HEK293 (cell line): ENCODE results near the gene CD47.

ENCODE experiments used
- CTCF ChIA-PET: fragments of 350-600 bp; formaldehyde crosslinking; extraction: SDS; loops from one replicate; lab custom pipeline; 2021; ENCODE audit warnings: antibody characterized with exemption; lab: Yijun Ruan, JAX
- POLR2A ChIA-PET: fragments of 300-600 bp; formaldehyde crosslinking; extraction: SDS; loops from one replicate; lab custom pipeline; 2020; ENCODE audit warnings: antibody characterized with exemption, inconsistent platforms; lab: Yijun Ruan, JAX
- H3K27ac ChIP-seq: fragments of 200-500 bp; sonication (Bioruptor generic); 2 replicates; pipeline ENCODE4 v1.5.1; 2014; ENCODE audit warnings: low read depth, low read length, control low read depth, inconsistent platforms; ENCODE audit errors: extremely low read depth
- H3K36me3 ChIP-seq, 2 experiments: fragments of 200-500 bp in 1 of 2; sonication (Bioruptor generic) in 1 of 2; 1 replicate in 1 of 2; 2 replicates in 1 of 2; pipeline ENCODE4 v1.5.1; 2014 to 2017; ENCODE audit warnings: inconsistent platforms in 2 of 2, low read length in 2 of 2; ENCODE audit not compliant: control insufficient read depth in 2 of 2, insufficient read depth in 1 of 2
- H3K4me1 ChIP-seq: fragments of 200-500 bp; sonication (Bioruptor generic); 2 replicates; pipeline ENCODE4 v1.5.1; 2014; ENCODE audit warnings: mild to moderate bottlenecking, low read length, inconsistent platforms; ENCODE audit not compliant: control insufficient read depth, insufficient read depth
- H3K4me3 ChIP-seq: 2 replicates; pipeline ENCODE4 v1.5.1; 2011; ENCODE audit warnings: low read depth, mild to moderate bottlenecking, control low read depth, low read length, moderate library complexity
- H3K9me3 ChIP-seq: fragments of 200-500 bp; sonication (Bioruptor generic); 2 replicates; pipeline ENCODE4 v1.5.1; 2014; ENCODE audit warnings: low read depth, low read length, inconsistent platforms; ENCODE audit not compliant: control insufficient read depth, insufficient read depth
- FEZF1 ChIP-seq: fragments of 450-650 bp; formaldehyde crosslinking; IDR thresholded peaks from 2 replicates; pipeline ENCODE4 v1.5.1; 2016; ENCODE audit warnings: missing biosample characterization, missing genetic modification characterization
- ZBTB7A ChIP-seq: fragments of 450-650 bp; formaldehyde crosslinking; IDR thresholded peaks from 2 replicates; pipeline ENCODE4 v1.5.1; 2016; ENCODE audit warnings: low read depth, missing biosample characterization, missing genetic modification characterization
- ZNF18 ChIP-seq: fragments of 450-650 bp; formaldehyde crosslinking; IDR thresholded peaks from 2 replicates; pipeline ENCODE4 v1.5.1; 2016; ENCODE audit warnings: missing biosample characterization, missing genetic modification characterization
- ZNF221 ChIP-seq: fragments of 450-650 bp; formaldehyde crosslinking; IDR thresholded peaks from 2 replicates; pipeline ENCODE4 v1.5.1; 2017; ENCODE audit warnings: missing biosample characterization, missing genetic modification characterization, borderline replicate concordance
- ZNF404 ChIP-seq: fragments of 450-650 bp; formaldehyde crosslinking; IDR thresholded peaks from 2 replicates; pipeline ENCODE4 v1.5.1; 2017; ENCODE audit warnings: missing biosample characterization, missing genetic modification characterization
- ZNF530 ChIP-seq: fragments of 450-650 bp; formaldehyde crosslinking; IDR thresholded peaks from 2 replicates; pipeline ENCODE4 v1.5.1; 2016; ENCODE audit warnings: low read depth, missing biosample characterization, missing genetic modification characterization
- ZNF623 ChIP-seq: fragments of 450-650 bp; formaldehyde crosslinking; IDR thresholded peaks from 2 replicates; pipeline ENCODE4 v1.5.1; 2016; ENCODE audit warnings: missing biosample characterization, missing genetic modification characterization
- ZNF677 ChIP-seq: fragments of 450-650 bp; IDR thresholded peaks from 2 replicates; pipeline ENCODE4 v1.5.0; 2018; ENCODE audit warnings: missing biosample characterization, mild to moderate bottlenecking, missing genetic modification characterization, moderate library complexity
- ZNF785 ChIP-seq: fragments of 450-650 bp; formaldehyde crosslinking; IDR thresholded peaks from 2 replicates; pipeline ENCODE4 v1.5.1; 2016; ENCODE audit warnings: missing biosample characterization, missing genetic modification characterization
- ZSCAN30 ChIP-seq: fragments of 450-650 bp; IDR thresholded peaks from 2 replicates; pipeline ENCODE4 v1.5.1; 2018; ENCODE audit warnings: missing biosample characterization, mild to moderate bottlenecking, missing genetic modification characterization, moderate library complexity
- ZSCAN4 ChIP-seq: fragments of 450-650 bp; formaldehyde crosslinking; IDR thresholded peaks from 2 replicates; pipeline ENCODE4 v1.5.1; 2017; ENCODE audit warnings: missing biosample characterization, missing genetic modification characterization
- TF ChIP-seq, protein P1 (sequence below): fragments of 450-650 bp; formaldehyde crosslinking; IDR thresholded peaks from 2 replicates; pipeline ENCODE4 v1.5.1; 2016; ENCODE audit warnings: missing biosample characterization, missing genetic modification characterization

CD47 gene

DNA sequence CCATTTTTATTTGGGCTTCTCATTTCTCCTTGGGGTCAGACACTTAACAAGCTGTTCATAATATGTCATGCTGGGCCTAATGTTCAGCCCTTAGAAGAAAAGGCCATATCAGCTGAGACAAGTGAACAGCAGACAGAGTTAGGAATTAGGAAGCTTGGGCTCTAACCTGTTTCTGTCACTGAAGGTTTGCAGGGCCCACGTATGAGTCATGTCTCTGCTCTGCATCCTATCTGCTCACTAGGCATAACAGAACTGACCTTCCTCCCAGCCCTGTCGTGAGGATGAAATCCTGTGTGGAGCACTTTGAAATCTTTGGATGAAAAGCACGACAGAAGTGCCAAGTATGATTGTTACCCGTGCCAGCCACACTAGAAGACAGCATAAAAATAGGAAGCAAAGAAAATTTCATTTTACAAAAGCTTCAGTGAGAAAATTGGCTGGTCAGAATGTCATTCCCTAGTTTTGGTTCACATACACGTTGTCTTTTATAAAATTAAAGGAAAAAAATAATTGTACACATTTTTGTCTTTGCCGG is 26.5 kb upstream of the CD47 start:
- Histone ChIP-seq H3K4me1 (no peaks in the 10 kb centered on the region), H3K4me3 (no peak overlapping the region), H3K36me3 (no peaks in the 10 kb centered on the region), H3K9me3 (no peaks in the 10 kb centered on the region), H3K27ac (no peak overlapping the region)
- CTCF ChIA-PET = no interaction called here
- POLR2A ChIA-PET = no interaction called here
- no peak for TF ChIP-seq ZNF677 (tag by site-specific recombination)
- TF ChIP-seq, protein P1, sequence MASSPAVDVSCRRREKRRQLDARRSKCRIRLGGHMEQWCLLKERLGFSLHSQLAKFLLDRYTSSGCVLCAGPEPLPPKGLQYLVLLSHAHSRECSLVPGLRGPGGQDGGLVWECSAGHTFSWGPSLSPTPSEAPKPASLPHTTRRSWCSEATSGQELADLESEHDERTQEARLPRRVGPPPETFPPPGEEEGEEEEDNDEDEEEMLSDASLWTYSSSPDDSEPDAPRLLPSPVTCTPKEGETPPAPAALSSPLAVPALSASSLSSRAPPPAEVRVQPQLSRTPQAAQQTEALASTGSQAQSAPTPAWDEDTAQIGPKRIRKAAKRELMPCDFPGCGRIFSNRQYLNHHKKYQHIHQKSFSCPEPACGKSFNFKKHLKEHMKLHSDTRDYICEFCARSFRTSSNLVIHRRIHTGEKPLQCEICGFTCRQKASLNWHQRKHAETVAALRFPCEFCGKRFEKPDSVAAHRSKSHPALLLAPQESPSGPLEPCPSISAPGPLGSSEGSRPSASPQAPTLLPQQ = 0 out of 2 replicates have a peak, but pooled peaks have one; percentile 44

DNA sequence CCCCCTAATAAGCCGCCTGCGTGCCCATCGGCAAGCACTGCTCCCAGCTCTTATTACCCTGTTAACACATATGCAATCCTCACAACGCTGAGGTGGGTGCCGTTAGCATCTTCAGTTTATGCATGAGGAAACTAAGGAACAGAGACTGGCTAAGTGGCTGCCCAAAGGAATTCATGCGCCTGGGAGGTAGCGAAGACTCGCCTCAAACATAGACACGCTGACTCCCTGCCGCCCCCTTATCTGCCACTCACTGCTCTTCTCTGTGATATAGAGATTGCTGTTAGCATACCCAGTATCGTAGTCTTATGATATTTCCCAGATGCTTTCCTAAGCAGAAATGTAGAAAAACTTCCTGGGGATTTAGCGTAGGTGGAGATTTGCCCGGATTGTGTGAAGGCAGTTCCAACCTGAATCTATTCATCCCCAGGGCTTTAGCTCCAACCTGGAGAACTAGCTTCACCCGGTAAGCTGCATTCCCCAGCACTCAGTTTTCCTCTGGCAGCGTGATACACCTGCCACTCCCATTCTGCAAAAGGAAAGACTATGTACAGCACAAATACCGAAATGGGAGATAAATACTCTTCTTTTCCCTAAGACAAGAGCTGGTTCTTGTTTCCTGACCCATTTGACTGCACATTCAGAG is 23.7 kb upstream of the CD47 start:
- no peaks in the 10 kb centered on the region for H3K4me1 ChIP-seq
- H3K27ac ChIP-seq = no peak overlapping the region
- H3K4me3 ChIP-seq = no peak overlapping the region
- TF ChIP-seq ZNF530 (tag by site-specific recombination) (no peak), ZSCAN4 (tag by site-specific recombination) (no peak), ZNF404 (no peak), ZNF18 (tag by site-specific recombination) (no peak), ZNF785 (tag by site-specific recombination) (no peak)
- POLR2A ChIA-PET = no interaction called here
- CTCF ChIA-PET = no interaction called here
- H3K36me3 ChIP-seq = no peaks in the 10 kb centered on the region
- H3K9me3 ChIP-seq = no peaks in the 10 kb centered on the region

DNA sequence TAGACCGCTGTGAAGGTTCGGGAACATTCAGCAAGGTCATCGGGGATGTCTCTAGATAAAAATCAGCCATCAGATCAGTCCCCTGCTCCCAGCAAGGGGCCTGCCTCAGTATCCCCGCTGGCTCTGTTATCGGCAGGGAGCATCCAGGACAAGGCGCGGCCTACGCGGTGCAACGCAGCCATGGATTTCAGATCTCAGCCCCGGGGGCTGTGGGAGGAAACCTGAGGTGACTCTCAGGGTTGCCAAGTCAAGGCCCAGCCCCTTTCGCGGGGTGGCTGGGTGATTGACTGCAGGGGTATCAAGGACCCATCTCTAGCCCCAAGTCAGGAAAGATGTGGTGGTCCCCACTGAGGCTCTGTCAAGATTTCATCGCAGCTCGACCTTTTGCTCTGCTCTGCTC is 23.1 kb upstream of the CD47 start:
- CTCF ChIA-PET = no interaction called here
- Histone ChIP-seq H3K27ac (no peak overlapping the region), H3K9me3 (no peaks in the 10 kb centered on the region)
- TF ChIP-seq ZNF623 (tag by site-specific recombination) (no peak), FEZF1 (tag by site-specific recombination) (no peak), ZNF221 (tag by site-specific recombination) (no peak), ZSCAN30 (no peak)
- TF ChIP-seq, all 188 proteins: peak for 0
- POLR2A ChIA-PET = no interaction called here
- no peaks in the 10 kb centered on the region for H3K4me1 ChIP-seq
- no peaks in the 10 kb centered on the region for H3K36me3 ChIP-seq
- H3K4me3 ChIP-seq = no peak overlapping the region

DNA sequence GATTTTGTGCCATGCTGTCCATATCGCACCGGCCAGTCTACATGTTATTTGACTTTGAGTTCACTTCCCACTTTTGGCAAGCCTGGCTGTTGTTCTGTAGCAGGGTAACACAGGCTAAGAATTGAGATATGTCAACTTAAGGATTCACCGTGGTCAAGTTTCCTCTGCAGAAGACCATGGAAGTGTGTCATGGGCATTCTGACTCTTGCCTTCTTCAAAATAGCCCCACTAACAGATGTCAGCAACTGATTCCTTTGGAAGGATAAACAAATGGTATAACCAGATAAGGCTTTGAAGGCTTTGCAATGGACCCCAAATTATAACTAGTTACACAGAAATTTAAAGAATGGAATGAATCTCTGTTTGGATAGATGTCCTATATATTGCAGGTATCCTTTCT is 20.1 kb upstream of the CD47 start:
- Histone ChIP-seq H3K4me1 (no peaks in the 10 kb centered on the region), H3K27ac (no peak overlapping the region), H3K36me3 (no peaks in the 10 kb centered on the region), H3K9me3 (no peaks in the 10 kb centered on the region), H3K4me3 (no peak overlapping the region)
- CTCF ChIA-PET = no interaction called here
- POLR2A ChIA-PET = no interaction called here
- no peak for TF ChIP-seq ZBTB7A (tag by site-specific recombination)
- TF ChIP-seq, all 188 proteins: peak for 0
